Activated CD8-positive, alpha-beta memory T cell treated with anti-CD3 and anti-CD28 coated beads, Interleukin-2, amount 50 U/mL, for 24 hours (primary cell): ENCODE results near the gene N4BP2.
A peak's percentile ranks its signal among the peaks of the same experiment; 100 is the strongest.
"Not testable (repeated sequence)": the region's sequence is repeated elsewhere in the genome, so short reads cannot be mapped to it uniquely, and the experiment has no call there.

Experiments
- DNase-seq: peaks from one replicate; pipeline ENCODE4 v3.0.0-alpha.2; 2020; ENCODE audit errors: extremely low read depth

The N4BP2 gene

DNA sequence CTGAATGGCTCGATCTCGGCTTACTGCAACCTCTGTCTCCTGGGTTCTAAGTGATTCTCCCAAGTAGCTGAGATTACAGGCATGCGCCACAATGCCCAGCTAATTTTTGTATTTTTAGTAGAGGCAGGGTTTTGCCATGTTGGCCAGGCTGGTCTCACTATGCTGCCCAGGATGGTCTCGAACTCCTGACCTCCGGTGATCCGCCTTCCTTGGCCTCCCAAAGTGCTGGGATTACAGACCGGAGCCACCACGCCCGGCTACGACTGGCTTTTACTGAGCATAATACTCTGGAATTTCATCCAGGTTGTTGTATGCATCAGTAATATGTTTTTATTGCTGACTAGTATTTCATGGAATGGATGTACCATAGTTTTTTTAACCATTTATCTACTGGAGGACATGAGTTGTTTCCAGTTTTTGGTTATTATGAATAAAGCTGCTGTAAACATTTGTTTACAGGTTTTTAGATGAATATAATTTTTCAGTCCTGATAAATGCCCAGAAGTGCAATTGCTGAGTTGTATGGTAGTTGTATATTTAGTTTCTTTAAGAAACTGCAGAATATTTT lies 31.2 kb downstream of the N4BP2 start:
- no peak for DNase-seq

DNA sequence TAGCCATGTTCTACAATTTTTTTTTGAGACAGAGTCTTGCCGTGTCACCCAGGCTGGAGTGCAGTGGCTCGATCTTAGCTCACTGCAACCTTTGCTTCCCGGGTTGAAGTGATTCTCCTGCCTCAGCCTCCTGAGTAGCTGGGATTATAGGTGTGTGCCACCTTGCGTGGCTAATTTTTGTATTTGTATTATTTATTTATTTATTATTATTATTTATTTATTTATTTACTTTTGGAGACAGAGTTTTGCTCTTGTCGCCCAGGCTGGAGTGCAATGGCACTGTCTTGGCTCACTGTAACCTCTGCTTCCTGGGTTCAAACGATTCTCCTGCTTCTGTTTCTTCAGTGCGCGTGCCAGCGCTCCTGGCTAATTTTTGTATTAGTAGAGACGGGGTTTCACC lies 36.8 kb downstream of the N4BP2 start:
- not testable (repeated sequence) for DNase-seq

DNA sequence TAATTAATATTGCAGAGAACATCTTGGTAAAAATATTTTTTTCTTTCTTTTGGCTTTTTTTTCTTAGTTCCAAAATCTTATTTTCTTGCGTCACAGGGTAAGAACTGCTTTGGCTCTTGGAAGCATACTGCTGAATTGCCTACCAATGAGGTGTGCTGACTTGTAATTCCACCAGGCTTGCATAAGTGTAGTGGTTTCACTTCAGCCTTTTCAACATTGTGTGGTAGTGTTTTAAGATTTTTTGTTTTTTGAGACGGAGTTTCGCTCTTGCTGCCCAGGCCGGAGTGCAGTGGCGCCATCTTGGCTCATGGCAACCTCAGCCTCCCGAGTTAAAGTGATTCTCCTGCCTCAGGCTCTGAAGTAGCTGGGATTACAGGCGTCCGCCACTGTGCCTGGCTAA lies 42.4 kb downstream of the N4BP2 start:
- no peak for DNase-seq

DNA sequence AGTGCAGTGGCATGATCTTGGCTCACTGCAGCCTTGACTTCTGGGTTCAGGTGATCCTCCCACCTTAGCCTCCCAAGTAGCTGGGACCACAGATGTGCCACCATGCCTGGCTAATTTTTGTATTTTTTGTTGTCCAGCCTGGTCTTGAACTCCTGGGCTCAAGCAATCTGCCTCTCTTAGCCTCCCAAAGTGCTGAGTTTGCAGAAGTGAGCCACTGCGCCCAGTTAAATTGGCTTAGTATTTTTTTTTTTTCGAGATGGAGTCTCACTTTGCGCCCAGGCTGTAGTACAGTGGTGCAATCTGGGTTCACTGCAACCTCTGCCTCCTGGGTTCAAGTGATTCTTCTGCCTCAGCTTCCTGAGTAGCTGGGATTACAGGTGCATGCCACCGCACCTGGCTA lies 50.5 kb downstream of the N4BP2 start:
- DNase-seq = not testable (repeated sequence)

DNA sequence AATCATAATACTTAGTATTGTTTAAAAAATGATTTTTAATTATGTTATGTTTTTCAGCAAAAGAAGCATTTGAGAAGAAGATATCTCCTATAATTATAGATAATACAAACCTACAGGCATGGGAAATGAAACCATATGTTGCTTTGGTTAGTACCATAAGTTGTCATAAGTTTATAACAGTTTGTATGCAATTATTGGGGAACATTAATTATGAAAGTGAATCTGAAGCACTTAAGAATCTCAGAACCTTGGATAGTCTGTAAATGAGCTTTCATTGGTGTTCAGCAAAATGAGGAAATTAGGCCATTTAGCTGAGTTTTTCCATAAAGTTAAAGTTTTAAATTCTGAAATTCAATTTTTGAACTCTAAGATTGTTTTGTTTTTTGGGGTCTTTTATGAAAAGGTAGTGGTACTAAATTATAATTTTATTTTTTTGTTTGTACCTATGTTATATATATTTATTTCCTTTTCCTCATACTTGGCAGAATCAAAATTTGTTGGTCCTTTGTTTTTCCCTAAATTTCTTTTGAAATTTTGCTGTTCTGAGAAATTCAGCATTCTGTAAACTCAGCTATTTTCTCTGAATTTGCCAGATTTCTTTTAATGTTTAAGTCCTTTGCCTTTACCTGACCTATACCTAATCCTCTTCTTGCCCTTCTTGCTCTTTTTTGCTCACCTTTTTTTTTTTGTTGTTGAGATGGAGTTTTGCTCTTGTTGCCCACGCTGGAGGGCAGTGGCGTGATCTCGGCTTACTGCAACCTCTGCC lies 55.6 kb downstream of the N4BP2 start:
- no peak for DNase-seq

DNA sequence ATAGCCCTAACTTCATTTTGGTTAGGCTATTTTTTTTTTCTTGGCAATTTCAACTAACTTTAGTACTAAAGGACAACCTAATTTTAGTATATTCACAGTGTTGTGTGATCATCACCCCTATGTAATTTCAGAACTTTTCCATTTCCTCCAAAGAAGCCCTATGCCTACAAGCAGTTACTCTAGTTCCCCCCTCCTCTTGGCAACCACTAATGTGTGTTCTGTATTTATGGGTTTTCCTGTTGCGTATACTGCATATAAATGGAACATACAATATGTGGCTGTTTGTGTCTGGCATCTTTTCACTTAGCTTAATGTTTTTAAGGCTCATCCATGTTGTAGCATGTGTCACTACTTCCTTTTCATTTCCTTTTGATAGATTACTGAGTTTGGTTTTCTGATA lies 57.6 kb downstream of the N4BP2 start:
- no peak for DNase-seq

DNA sequence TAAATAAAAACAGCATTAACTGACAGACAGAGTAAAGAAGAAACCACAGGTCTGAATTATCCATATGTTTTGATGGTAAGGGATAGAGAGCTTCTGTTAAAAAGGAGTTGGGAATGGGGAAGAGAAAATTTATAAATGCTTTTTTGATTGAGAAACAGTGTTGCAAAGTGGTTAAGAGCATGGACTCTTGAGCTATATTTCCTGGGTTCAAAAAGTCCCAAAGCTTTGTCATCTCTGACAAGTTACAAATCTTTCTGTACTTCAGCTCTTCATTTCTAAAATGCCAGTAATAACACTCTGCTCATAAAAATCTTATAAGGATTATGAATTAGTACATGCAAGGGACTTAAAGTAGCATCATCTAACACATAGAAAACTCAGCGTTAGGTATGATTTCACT lies 62.2 kb downstream of the N4BP2 start:
- DNase-seq = no peak

DNA sequence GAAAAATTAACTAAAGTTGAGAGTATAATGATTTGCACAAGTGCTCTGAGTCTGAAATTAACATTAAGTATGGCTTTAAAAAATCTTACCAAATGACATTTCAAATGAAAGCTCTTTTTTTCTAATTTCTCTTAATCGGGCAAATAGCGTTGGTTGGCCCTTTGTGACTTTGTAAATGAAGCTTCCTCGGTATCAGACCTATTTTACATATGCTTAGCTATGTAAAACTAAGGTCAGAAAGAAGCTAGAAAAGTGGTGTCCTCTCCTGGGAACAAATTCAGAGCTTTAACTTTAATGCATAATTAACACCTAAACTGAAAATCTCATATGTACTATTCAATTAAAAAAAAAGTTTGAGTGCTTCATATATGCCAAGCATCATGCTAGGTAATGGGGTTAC lies 62.7 kb downstream of the N4BP2 start:
- DNase-seq = no peak

DNA sequence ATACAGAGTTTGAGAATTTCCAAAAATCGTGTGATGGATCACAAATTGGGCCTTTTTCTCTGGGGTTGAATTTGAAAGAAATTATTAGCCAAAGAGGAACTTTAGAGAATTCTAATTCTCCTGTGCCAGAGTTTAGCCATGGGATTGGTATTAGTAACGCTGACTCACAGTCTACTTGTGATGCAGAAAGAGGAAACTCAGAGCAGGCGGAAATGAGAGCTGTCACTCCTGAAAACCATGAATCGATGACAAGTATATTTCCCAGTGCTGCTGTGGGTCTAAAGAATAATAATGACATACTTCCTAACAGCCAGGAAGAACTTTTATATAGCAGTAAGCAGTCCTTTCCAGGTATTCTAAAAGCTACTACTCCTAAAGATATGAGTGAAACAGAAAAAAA lies 64.9 kb downstream of the N4BP2 start:
- no peak for DNase-seq

DNA sequence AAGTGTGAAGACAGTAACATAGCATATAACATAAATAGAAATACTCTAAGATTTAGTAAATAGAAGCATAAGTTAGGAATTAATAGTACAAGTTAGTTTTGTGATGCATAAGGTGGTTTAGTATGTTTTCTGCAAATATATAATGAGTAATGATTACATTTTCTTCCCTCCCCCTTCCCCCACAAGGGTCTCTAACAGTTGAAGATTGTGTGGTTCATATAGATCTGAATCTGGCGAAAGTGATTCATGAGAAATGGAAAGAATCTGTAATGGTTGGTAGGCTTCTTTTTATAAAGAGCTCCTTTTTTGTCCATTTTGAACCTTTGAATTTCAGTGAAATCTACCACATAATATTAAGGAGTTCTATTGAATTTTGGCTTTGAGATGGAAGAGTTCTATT lies 66.3 kb downstream of the N4BP2 start:
- no peak for DNase-seq

DNA sequence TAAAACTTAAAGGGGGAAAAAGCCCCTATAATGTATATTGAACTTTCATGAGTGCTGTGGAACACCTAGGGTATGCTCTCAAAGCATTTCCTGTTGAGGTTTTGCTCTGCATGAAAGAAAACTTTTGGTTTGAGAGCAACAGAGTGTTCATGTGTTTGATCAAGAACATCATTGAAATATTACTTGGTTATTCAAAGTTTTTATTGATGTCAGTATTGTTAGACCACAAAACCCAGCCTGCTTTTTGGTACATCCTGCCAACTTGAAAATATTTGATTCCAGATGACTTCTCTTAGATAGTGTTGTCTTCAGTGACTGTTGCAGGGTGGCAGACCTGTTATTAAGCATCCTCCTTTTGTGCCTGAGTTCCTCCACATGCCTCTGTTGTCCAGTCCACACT lies 68.0 kb downstream of the N4BP2 start:
- DNase-seq = no peak

DNA sequence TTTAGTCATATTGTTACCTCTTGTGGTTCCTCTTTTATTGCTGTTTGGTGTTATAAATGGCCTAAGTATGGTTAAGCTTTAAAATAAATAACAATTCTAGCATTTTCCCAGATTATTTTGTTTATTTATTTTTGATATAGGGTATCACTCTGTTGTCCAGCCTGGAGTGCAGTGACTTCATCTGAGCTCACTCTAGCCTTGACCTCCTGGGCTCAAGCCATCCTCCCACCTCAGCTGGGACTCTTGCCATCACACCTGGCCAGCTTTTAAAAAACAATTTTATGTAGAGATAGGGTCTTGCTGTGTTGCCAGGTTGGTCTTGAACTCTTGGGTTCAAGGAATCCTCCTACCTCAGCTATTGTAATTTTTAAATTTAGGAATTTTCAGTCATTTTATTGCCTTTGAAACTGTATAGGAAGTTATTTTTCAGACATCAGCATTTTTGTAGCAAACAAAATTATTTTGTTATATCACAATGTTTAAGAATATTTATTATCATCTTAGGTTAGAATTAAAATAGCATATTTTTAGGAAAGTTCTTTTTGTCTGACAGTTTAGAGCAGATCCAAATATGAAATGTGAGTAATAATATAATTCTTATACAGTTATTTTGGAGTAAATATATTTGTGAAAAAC lies 73.9 kb downstream of the N4BP2 start:
- DNase-seq = no peak

DNA sequence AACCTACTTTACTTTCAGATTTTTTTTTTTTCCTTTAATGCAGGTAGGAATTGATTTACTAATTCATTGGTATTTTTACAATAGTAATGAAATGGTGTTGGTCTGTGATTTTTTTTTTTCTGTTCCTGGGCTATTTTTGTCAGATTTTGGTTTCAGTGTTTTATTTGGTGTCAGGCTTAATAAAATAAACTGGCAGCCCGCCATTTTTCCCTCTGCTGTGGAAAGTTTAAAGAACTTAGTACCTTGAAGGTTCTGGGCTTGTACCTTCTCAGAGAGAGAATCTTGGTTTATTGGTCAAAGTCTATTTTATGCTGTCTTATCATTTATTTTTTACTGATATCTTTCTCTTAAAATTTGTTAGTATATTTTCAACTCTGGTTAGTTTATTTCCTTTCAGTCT lies 76.2 kb downstream of the N4BP2 start:
- DNase-seq = no peak

DNA sequence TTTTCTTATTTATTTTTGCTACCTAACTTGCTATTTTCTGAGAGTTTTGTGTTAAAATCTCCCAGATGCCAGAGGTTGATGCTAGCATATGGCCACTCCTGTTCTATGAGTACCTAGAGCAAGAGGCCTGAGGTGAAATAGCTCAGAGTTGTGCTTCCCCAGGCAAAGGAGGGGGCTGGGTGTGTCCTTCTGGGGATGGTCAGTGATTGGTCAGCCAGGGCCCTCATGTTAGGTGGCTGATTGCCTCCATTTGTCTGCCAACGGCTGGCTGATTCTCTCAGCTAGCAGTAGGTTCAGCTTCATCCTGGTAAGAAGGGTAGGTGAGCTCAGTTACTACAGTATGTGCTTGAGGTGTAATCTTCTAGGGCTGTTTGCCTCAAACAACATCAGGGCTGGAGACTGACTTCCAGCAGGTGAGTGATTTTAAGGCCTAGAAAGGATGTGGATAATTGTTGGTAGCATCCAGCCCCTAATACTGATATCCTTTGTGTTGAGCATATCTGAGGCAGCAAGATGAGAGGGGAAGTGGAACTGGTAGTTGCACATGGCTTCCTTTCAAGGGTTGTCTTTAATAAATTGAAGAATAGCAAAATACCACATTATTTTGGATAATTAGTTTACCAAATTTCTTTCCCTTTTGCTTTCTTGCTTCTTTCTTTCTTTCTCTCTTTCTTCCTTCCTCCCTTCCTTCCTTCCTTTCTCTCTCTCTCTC lies 77.7 kb downstream of the N4BP2 start:
- no peak for DNase-seq

DNA sequence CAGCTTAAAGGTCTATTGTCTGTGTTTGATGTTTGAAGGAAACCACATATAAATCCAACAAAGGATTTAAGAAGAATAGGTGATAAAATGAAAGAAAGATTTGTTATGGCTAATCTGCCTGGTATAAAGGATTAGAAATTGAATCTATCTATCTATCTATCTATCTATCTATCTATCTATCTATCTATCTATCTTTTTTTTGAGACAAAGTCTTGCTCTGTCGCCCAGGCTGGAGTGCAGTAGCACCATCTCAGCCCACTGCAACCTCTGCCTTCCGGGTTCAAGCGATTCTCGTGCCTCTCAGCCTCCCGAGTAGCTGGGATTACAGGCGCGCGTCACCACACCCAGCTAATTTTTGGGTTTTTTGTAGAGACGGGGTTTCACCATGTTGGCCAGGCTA lies 79.6 kb downstream of the N4BP2 start:
- DNase-seq = not testable (repeated sequence)

DNA sequence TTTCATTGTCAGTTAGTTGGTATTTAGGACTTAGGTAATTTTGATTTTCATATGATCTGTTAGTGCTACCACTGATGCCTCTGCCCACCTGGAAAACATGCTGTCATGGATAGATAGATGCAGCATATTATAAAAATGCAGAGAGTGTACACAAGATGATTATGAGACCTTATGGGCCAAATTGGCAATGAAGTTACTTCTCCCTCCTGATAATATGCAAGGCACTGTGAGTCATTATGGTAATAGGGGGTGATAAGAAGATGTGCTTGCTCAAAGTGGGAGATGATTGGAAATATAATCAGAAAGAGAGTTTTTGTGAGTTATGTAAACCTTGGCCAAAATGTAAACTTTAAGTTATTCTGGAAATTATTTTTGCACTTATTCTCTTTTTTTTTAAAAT lies 83.5 kb downstream of the N4BP2 start:
- no peak for DNase-seq

DNA sequence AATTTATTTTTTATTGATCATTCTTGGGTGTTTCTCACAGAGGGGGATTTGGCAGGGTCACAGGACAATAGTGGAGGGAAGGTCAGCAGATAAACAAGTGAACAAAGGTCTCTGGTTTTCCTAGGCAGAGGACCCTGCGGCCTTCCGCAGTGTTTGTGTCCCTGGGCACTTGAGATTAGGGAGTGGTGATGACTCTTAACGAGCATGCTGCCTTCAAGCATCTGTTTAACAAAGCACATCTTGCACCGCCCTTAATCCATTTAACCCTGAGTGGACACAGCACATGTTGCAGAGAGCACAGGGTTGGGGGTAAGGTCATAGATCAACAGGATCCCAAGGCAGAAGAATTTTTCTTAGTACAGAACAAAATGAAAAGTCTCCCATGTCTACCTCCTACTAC lies 83.9 kb downstream of the N4BP2 start:
- not testable (repeated sequence) for DNase-seq

DNA sequence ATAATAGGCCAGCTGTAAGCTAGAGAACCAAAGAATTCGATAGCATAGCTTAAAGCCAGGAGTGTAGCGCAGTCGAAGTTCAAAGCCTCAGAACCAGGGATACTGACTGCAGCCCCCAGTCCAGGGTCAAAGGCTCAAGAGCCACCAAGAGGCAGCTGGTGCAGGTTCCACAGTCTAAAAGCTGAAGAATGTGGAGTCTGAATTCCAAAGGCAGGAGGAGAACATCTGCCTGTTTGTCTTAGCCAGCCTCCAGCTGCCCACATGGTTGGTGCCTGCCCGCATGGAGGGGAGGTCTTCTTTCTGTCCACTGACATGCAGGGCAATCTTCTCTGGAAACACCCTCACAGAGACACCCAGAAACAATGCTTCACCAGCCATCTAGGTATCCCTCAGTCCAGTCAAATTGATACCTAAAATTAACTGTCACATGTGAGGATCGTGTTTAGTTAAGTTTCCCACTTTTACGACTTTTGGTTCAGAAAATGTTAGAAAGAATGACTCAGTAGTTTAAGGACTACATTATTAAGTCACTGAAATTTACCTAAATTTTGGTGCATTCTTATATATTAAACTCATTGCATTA lies 87.4 kb downstream of the N4BP2 start:
- no peak for DNase-seq

DNA sequence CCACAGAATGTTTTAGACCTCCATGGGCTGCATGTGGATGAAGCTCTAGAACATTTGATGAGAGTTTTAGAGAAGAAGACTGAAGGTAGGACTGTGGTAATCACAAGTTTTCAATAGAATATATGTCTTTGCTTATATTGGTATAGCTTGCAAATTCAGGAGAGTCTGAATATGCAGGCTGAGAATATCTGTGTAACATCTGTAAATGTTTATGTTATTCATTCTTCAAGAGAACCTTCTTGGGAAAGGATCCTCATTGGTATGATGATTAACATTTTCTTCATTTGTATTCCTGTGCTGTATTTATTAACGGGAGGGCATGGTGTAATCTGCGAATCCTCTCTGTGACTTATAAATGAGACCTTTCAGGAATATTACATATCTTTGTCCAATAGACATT lies 88.1 kb downstream of the N4BP2 start:
- no peak for DNase-seq

DNA sequence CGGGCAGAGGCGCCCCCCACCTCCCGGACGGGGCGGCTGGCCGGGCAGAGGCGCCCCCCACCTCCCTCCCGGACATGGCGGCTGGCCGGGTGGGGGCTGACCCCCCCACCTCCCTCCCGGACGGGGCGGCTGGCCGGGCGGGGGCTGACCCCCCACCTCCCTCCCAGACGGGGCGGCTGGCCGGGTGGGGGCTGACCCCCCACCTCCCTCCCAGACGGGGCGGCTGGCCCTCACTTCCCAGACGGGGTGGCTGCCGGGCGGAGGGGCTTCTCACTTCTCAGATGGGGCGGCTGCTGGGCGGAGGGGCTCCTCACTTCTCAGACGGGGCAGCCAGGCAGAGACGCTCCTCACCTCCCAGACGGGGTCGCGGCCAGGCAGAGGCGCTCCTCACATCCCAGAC lies 90.8 kb downstream of the N4BP2 start:
- not testable (repeated sequence) for DNase-seq

DNA sequence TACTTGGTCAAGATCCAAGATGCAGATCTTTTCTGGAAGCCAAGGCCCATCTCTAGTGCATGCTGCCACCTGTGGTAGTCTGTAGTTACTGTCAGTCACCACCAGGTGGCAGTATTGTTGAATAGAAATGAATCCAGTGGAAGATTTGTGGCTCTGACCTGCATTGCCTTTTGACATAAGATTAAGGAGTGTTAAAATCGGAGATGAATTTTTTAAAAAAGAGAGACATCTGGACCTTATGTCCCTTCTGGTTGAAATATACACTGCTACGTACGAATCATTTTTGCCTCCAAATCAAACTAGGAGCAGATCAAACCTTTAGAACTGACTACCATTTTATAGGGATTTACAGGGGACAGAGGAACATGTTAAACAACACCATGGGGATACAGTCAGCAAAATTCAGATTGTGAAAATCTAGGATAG lies 93.3 kb downstream of the N4BP2 start:
- DNase-seq = peak; percentile 47

DNA sequence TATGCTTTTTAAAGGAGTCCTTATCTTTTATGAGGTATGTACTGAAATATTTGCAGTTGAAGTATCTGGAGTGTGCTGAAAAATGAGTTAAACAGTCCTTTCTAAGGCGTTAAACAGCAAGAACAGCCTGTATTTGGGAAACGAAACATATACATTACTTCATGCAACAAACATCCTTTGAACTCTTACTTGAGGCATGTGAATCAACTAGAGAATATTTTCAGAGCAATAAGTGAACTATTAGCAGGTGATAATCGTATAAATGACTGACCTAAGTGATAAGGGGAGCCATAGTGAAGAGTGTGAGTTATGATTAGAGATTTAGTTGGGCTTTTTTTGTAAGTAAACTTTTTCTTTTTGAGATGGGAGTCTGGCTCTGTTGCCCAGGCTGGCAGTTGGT lies 94.3 kb downstream of the N4BP2 start:
- DNase-seq = no peak
